NOMO-1 (cell line): ENCODE results near the gene EDN3.

ENCODE experiments used
- DNase-seq, 2 experiments: peaks; one replicate each; lab custom pipeline; 2025; ENCODE audit not compliant: unreplicated experiment in 2 of 2; lab: John Stamatoyannopoulos, UW

The EDN3 gene, protein sequence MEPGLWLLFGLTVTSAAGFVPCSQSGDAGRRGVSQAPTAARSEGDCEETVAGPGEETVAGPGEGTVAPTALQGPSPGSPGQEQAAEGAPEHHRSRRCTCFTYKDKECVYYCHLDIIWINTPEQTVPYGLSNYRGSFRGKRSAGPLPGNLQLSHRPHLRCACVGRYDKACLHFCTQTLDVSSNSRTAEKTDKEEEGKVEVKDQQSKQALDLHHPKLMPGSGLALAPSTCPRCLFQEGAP

GRCh38 chr20:59300333-59301081, at the start of gene EDN3:
Gene EDN3, plus strand, starts transcription at chr20:59300611. Its CDS starts 202 bp downstream, at chr20:59300813.
- no peak for DNase-seq

- peak; percentile 2 to 67 for DNase-seq
Observed at GRCh38 chr20:59253325-59253724, 47.1 kb upstream of the EDN3 start.

DNA sequence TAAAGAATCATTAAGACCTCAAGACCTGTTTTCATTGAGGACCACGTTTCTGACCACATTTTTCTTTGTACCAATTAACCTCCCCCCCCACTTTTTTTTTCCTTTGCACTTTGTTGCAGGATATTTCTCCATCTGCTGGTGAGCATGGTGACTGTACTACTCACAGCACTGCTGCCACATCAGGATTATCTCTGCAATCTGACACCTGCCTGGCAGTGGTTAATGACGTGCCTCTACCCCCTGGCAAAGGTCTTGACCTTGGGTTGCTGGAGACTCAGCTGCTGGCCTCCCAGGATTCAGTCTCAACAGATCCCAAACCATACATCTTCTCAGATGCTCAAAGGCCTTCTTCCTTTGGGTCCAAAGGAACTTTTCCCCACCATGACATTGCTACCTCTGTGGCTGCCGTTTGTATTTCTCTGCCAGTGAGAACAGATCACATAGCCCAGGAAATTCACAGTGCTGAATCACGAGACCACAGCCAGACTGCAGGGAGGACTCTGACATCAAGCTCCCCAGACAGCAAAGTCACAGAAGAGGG, 46.6 kb upstream of the EDN3 start:
- no peak for DNase-seq

- no peak for DNase-seq
Observed at GRCh38 chr20:59255256-59255655, 45.2 kb upstream of the EDN3 start.

DNA sequence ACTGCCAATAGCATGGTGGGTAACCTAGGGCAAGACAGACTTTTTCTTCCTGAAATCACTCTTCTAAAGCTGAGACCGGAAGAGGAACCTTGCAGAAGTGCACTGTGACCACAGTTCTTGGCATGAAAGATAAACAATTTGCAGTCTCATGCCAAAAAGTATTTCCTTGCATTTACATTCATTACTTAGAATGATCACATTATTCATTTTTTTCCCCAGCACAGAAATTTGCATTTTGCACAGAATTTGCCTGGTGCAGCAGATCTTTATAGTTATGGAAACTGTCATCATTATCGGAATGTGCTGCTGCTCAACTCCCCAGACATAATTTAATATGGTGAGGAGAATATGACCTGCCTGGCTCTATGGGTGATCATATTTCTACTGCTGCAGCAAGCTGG, 42.2 kb upstream of the EDN3 start:
- peak; percentile 31 to 86 for DNase-seq

- DNase-seq: no peak
Observed at GRCh38 chr20:59259946-59260345, 40.5 kb upstream of the EDN3 start.

DNA sequence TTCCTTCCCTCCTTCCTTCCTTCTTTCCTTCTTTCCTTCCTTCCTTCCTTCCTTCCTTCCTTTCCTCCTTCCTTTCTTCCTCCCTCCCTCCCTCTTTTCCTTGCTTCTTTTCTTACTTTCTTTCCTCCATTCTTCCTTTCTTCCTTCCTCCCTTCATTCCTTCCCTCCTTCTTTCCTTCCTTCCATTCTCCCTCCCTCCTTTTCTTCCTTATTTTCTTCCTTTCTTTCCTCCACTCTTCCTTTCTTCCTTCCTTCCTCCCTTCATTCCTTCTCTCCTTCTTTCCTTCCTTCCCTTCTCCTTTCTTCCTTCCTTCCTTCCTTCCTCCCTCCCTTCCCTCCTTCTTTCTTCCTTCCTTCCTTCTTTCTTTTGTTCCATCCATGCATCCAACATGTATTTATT, 35.1 kb upstream of the EDN3 start:
- no peak for DNase-seq

DNA sequence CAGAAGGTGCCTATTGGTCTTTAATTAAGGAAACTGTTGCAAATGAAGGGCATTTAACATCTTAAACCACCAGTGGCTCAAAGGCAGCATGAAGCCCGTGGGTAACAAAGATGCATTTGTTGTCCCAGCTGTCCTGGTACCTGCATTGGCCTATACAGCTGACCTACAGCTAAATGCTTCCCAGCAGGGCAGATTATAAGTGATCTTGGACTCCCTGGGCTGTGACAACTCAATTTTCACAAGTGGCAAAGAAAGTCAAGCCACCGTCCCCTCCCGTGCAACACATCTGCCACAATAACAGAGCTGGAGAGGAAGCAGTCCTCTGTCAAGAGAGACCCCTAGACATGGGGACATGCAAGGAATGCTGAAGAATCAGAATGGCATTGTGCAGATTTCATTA, 31.5 kb upstream of the EDN3 start:
- DNase-seq: no peak

DNA sequence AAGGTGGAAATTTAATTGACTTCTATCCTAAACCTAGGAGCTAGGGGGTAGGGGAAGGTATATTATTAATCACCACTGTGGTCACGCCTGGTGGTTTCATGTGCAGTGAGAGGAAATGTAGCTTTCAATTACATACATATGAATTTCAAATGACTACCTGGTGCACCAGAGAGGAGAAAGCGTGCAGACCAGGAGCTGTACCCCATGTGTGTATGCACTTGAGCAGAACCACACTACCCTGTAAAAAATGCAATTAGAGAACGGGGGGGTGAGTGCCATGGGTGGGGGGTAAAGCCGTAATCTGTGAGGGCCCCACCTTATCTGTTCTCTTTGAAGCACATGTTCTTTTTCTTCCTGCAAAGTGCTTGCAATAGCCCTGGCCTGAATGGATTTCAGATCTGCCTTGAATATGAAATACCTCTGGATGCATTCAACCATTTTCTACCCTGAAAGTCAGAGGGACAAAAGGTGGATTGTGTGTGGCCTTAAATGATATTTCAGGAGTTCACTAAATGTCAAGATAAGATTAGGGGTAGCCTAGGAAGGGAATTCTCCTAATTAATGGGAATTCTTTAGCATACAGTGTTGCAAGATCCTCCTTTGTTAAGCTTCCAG, 30.9 kb upstream of the EDN3 start:
- no peak for DNase-seq

DNA sequence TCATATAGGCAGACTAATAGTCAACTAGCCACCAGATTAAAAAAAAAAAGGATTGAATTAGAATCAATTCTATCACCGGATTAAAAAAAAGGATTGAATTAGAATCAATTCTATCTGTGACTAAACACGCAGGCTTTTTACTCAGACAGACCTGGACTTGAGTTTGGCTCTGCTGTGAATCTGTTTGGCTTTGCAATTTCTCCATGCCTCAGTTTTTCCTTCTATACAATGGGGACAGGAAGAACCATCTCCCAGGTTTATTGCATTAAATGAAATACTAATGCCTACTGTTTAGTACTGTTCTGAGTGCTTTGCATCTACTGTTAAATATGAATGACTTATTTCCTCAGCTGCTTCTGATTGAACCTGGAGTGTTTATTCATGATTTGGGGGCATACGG, 30.0 kb upstream of the EDN3 start:
- no peak for DNase-seq

- no peak for DNase-seq
Observed at GRCh38 chr20:59273739-59274357, 26.6 kb upstream of the EDN3 start.

DNA sequence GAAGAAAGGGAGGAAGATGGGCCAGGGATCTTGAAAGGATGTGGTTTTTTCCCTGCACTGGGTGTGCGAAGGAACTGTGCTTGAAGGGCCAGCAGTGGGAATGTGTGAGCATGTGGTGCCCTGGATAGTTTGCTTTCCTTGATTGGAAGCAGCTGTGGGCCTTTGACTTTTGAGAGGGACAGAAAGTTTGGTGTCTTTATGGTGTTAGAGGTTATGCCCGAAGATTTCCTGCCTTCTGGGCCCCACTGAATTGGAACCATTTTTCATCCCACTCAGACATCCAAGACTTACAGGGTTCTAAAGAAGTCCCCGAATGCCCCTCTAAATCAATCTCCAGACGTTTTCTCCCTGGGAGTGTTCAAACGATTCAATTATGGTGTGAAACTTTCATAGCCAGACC, 23.5 kb upstream of the EDN3 start:
- DNase-seq: no peak

DNA sequence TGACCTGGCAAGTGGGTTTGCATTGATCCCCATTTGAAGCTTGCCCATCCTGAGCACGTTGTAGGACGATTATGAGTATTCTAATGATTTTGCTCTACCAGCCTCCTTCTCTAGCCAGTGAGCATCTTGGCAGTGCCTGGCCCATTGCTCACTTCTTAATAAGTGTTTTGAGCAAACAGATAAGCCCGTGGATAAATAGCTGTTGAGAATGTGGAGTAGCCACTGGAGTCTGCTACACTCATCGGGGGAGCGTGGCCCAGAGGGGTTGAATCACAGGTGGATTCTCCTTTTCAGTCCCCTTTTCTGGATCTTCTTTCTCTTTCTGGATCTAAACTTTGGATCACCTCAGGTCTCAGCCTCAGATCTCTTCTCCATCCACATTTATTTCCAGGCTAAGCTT, 15.9 kb upstream of the EDN3 start:
- no peak for DNase-seq

- DNase-seq: no peak
Observed at GRCh38 chr20:59289994-59290393, 10.4 kb upstream of the EDN3 start.

DNA sequence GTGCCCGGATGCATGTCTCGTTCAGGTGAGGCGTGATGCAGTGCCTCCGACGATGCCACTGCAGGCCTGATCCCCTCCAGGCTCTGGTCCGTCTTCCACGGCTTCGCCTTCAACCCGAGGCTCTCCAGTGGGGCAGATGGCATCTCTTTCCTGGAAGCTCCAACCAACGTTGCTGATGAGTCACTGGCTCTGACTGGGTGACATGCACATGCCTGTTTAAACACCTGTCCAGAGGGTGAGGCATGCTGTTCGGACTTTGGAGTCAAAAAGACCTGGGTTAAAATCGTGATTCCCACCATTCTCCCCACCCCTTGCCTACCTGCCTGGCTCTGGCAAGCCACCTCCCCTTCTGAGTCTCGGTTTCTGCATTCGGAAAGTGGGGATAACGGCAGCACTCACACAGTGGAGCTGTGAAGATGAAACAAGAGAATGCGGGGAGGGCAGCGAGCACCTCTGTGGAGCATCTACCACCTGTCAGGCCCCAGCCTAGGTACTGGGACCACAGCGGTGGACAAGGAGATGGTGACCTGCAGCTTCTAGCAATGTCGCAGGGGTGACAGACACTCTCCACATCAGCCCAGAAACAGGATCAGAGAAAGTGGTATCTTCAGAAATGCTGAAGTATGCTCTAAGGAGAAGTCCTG, 8.5 kb upstream of the EDN3 start:
- no peak for DNase-seq

DNA sequence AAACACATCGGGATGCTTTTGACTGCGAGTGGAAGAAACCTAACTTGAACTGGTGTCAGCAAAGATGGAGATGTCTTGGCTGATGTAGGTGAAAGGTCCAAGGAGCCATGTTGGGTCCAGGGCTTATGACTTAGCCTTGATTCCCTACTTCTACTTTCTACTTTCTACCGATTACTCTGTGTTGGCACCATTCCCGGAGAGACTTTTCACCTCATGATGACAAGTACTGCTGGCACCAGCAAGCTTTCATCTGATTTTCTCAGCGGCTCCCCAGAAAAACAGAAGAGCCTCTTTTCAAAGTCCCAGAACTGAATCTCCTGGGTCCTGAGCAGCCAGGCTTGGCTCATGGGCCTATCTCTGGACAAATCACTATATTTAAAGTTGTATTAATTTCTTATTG, 4.9 kb upstream of the EDN3 start:
- DNase-seq: no peak

- DNase-seq: no peak
Observed at GRCh38 chr20:59297686-59298085, 2.7 kb upstream of the EDN3 start.

GRCh38 chr20:59299945-59300332, 472 bp upstream of the EDN3 start:
- DNase-seq: no peak

DNA sequence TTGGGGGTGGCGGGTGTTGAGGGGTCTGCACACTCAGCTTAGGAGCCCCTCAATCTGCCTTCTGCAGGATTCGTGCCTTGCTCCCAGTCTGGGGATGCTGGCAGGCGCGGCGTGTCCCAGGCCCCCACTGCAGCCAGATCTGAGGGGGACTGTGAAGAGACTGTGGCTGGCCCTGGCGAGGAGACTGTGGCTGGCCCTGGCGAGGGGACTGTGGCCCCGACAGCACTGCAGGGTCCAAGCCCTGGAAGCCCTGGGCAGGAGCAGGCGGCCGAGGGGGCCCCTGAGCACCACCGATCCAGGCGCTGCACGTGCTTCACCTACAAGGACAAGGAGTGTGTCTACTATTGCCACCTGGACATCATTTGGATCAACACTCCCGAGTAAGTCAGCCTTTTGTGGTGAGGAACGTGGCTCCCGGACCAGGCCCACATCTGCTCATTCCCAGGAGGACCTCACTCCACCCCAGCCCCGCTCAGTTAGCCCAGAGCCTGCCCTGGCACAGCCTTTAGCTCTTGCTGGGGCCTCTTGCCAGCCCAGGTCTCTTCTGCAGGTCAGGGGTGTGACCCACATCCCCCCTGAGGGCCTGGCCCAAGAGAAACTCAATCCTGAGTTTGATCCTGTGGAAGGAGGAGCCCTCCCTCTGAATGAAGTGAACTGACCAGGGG, 1.1 kb downstream of the EDN3 start:
- DNase-seq: no peak

GRCh38 chr20:59305908-59306655, 5.7 kb downstream of the EDN3 start:
- no peak for DNase-seq
